SKM-1 (cell line): ENCODE results near the gene MYOT.

Experiments used
- DNase-seq: peaks from one replicate; lab custom pipeline; 2025; ENCODE audit not compliant: unreplicated experiment; lab: John Stamatoyannopoulos, UW

MYOT gene

DNA sequence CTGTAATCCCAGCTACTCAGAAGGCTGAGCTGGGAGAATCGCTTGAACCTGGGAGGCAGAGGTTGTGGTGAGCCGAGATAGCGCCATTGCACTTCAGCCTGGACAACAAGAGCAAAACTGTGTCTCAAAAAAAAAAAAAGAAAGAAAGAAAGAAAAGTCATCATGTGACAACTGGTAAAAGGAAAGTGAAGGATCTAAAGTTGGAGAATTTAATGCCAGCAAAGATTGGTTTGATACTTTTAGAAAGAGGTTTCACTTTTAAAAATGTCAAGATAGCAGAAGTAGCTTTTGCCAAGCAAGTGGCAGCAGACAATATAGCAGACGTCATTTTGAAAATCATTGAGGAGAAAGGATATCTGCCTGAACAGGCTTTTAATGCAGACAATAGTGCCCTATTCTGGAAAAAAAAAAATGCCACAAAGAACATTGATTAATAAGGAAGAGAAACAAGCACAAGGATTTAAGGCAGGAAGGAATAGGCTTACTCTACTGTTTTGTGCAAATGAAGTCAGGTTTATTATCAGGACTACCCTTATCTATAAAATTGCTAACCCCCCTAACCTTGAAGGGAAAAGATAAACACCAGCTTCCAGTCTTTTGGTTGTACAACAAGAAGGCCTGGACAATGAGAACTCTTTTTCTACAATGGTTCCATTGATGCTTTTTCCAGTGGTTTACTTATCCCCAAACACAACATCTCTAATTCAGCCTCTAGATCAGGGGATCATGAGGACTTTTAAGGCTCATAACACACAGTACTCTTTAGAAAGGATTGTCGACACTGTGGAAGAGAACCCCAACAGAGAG is 33.6 kb downstream of the MYOT start:
- DNase-seq, result no peak

DNA sequence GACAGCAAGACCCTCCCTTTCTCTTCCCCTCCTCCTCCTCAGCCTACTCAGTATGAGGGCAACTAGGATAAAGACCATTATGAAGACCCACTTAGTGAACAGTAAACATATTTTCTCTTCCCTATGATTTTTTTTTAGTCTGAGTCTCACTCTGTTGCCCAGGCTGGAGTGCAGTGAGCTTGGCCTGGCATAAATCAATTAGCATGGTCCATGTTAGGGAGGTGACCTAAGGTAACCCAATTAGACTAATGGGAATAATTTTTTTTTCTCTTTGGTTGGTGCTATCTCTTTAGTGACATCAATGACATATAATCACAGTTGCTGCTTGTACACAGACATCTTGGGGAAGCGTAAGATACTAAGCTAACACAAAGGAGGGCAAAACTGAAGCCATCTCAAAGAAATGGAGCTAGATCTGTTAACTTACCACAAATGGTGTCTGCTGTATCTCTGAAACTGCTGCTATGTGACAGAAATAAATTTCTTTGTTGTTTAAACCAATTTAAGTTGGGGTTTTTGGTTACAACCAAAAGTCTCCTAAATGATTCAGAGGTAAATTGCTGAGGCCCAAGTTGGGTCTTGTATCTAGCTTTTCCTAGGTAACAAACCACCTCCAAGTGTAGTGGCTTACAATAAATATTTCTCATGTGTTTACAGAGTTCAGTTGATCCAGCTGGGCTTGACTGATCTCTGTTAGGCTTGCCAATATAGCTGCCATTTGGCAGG is 34.9 kb downstream of the MYOT start:
- DNase-seq, result no peak

DNA sequence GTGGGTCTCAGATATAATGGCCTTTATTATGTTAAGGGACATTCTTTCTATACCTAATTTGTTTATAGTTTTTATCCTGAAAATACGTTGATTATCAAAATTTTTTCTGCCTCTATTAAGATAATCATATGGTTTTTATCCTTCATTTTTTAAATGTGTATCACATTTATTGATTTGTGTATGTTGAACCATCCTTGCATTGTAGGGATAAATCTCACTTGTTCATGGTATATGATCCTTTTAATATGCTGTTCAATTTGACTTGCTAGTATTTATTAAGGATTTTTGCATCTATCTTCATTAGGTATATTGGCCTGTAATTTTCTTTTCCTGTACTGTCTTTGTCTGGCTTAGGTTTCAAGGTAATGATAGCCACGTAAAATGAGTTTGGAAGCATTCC is 47.1 kb downstream of the MYOT start:
- DNase-seq, result no peak

DNA sequence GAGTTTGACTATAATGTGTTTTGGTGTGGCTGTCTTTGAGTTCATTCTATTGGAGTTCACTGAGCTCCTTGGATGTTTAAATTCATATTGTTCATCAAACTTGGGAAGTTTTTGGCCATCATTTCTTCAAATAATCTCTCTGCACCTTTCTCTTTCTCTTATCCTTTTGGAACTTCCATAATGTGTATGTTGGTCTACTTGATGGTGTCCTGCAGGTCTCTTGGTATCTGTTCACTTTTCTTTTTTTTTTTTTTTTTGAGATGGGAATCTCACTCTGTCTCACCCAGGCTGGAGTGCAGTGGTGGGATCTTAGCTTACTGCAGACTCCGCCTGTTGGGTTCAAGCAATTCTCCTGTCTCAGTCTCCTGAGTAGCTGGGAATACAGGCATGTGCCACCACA is 49.3 kb downstream of the MYOT start:
- DNase-seq, result no peak

DNA sequence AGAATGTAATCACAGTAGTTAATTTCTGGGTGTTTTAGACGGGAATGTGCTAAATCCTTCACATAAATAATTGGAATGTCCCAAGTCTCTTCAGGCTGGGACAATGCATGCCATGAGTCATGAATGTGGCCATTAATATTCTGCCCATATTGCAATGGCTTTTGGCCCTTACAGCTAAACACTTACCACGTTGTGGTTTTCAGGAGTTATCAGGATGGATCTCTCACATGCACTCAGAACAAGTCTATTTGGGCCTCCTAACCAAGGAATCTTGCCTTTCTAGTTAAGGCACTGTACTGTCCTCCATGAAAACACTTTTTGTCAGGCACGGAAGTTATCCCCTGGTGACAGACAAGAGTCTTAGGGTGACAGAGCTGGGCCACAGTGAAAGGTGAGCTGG is 54.3 kb downstream of the MYOT start:
- DNase-seq, result no peak

DNA sequence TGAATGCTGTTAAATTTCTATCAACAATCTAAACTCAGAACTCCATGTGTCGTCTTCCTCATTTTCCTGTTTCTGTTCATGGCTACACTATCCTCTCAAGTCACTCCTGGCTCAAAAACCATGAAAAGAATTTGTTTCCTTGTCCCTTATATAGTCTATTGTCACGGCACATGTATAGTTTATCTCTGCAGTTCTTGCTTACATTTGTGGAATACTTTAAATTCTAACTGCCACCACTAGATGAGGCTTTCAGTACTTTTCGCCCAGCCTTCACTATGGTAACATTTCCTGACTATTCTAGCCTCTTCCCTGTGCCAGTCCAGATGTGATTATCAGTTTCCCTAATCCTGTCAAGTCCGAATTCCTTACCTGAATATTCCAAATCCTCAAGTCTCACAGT is 56.2 kb downstream of the MYOT start:
- DNase-seq, result no peak

DNA sequence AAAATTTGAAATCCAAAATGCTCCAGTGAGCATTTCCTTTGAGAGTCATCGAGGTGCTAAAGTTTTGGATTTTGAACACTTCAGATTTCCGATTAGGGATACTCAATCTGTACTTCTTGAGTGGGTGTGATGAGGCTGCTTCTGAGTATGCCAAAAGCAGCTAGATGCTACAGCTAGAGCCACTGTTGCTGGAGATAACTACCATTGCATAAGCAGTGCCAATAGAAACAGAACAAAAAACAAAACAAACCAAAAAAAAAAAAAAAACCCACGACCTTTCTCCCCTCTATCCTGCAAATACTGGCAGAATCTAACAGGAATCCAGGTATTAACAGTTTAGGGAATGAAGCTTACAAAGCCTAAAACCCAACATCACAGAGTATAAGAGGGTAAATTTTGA is 65.1 kb downstream of the MYOT start:
- no peak for DNase-seq

DNA sequence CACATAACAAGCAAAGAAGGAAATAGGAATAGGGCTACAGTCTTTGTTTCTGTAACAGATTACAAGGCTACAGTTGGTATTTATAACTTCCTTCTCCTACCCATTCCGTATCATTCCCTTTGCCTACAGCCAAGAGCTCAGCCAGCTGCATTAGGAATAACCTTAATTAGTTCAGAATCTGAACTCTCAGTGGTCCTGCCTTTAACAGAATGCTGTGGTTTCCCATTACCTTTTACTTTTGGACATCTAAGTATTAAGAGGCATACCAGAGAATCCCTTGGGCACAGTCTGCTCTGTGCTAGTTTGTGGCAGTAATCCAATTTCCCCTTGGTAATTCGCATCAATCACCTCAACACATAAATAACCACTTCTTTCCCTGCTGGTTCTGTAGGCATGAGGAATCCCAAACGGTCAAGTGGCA is 65.8 kb downstream of the MYOT start:
- DNase-seq, result no peak

DNA sequence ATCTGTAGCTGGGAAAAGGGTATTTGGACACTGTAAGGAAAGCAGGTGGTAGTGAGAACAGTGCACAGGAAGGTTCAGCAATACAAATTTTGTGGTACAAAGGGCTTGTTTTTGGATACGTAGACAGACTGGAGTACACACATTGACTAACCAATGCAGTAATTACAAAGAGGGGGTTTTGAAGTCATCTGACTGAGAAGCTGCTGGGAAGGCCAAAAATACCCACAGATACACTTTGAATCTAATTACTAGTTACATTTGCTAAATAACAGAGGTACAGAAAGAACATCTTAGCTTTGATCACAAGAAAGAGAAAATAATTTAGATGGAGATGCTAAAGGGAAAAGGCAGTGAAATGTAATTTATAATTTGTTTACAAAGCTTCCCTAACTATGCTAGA is 67.5 kb downstream of the MYOT start:
- no peak for DNase-seq

DNA sequence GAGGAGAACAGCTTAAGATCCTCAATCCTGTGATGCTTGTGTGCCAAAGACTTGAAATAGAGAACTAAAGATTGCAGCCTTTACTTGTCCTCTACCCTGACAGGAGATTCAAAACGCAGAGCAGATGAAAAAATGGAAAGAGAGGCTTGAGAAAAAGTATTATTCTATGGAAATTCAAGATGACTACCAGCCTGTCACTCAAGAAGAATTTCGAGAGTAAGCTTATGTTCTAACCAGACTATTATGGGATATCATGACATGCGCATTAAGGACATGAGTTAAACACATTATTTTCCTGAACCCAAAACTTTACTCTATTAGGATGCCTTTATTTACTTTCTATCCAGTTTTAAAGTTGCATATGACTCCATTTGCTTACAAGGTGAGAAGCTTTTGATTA is 68.0 kb downstream of the MYOT start:
- DNase-seq, result no peak
